IPS-18c (cell line): ENCODE data around the gene RPL22.
"Not testable (repeated sequence)": the region's sequence is repeated elsewhere in the genome, so short reads cannot be mapped to it uniquely, and the experiment has no call there.

Experiments
- H3K4me3 ChIP-seq: 2 replicates; pipeline ENCODE4 v1.7.0; 2013; ENCODE audit warnings: low read depth, mild to moderate bottlenecking, low read length, moderate library complexity; ENCODE audit not compliant: insufficient read depth
- H3K9me3 ChIP-seq: one replicate; pipeline ENCODE4 v1.6.1; 2013; ENCODE audit warnings: mild to moderate bottlenecking, low read length, moderate library complexity; ENCODE audit not compliant: control insufficient read depth, insufficient read depth

The RPL22 gene

GRCh38 chr1:6237093-6237492, 37.7 kb upstream of the RPL22 start:
- no peak overlapping the region for H3K4me3 ChIP-seq
- peaks cover 3% of the 10 kb centered on the region for H3K9me3 ChIP-seq

GRCh38 chr1:6235296-6235677, 35.9 kb upstream of the RPL22 start:
- Histone ChIP-seq H3K4me3 (peak overlapping the region; percentile 84), H3K9me3 (peaks cover 3% of the 10 kb centered on the region)

- Histone ChIP-seq H3K9me3 (peaks cover 3% of the 10 kb centered on the region), H3K4me3 (peak overlapping the region; percentile 84)
Observed at GRCh38 chr1:6234502-6235295, 35.3 kb upstream of the RPL22 start.

- Histone ChIP-seq H3K4me3 (no peak overlapping the region), H3K9me3 (peaks cover 3% of the 10 kb centered on the region)
Observed at GRCh38 chr1:6233376-6233775, 34.0 kb upstream of the RPL22 start.

- Histone ChIP-seq H3K4me3 (no peak overlapping the region), H3K9me3 (no peaks in the 10 kb centered on the region)
Observed at GRCh38 chr1:6225651-6226050, 26.3 kb upstream of the RPL22 start.

- Histone ChIP-seq H3K9me3 (no peaks in the 10 kb centered on the region), H3K4me3 (no peak overlapping the region)
Observed at GRCh38 chr1:6224718-6225117, 25.3 kb upstream of the RPL22 start.

GRCh38 chr1:6223617-6224016, 24.2 kb upstream of the RPL22 start:
- H3K4me3 ChIP-seq = no peak overlapping the region
- no peaks in the 10 kb centered on the region for H3K9me3 ChIP-seq

GRCh38 chr1:6222636-6223035, 23.2 kb upstream of the RPL22 start:
- Histone ChIP-seq H3K9me3 (no peaks in the 10 kb centered on the region), H3K4me3 (no peak overlapping the region)

GRCh38 chr1:6221210-6221784, 21.9 kb upstream of the RPL22 start:
- H3K9me3 ChIP-seq = peaks cover 2% of the 10 kb centered on the region
- no peak overlapping the region for H3K4me3 ChIP-seq

- peaks cover 2% of the 10 kb centered on the region for H3K9me3 ChIP-seq
- no peak overlapping the region for H3K4me3 ChIP-seq
Observed at GRCh38 chr1:6220236-6220635, 20.8 kb upstream of the RPL22 start.

- H3K9me3 ChIP-seq, H3K4me3 ChIP-seq: not testable (repeated sequence)
Observed at GRCh38 chr1:6219641-6220040, 20.2 kb upstream of the RPL22 start.

- H3K4me3 ChIP-seq = no peak overlapping the region
- peaks cover 2% of the 10 kb centered on the region for H3K9me3 ChIP-seq
Observed at GRCh38 chr1:6218375-6219164, 19.2 kb upstream of the RPL22 start.

GRCh38 chr1:6212193-6212959, 13.0 kb upstream of the RPL22 start:
- H3K4me3 ChIP-seq = no peak overlapping the region
- peaks cover under 1% of the 10 kb centered on the region for H3K9me3 ChIP-seq

- no peaks in the 10 kb centered on the region for H3K9me3 ChIP-seq
Observed at GRCh38 chr1:6211731-6212130, 12.3 kb upstream of the RPL22 start.

GRCh38 chr1:6210591-6211355, 11.4 kb upstream of the RPL22 start:
- no peak overlapping the region; the same call in 1 of the 2 replicates for H3K4me3 ChIP-seq
- no peaks in the 10 kb centered on the region for H3K9me3 ChIP-seq

More at GRCh38 chr1:6211731-6212130, 12.3 kb upstream of the RPL22 start:
- no peak overlapping the region for H3K4me3 ChIP-seq

- Histone ChIP-seq H3K4me3 (peak overlapping the region; percentile 58), H3K9me3 (no peaks in the 10 kb centered on the region)
Observed at GRCh38 chr1:6209661-6210580, 10.5 kb upstream of the RPL22 start.
